Fibroblast of gingiva (primary cell): ENCODE results near the gene CD164L2.

Source experiments
- DNase-seq: peaks from one replicate; pipeline ENCODE4 v3.0.0-alpha.2; 2011; ENCODE audit warnings: low read depth

The CD164L2 gene

DNA sequence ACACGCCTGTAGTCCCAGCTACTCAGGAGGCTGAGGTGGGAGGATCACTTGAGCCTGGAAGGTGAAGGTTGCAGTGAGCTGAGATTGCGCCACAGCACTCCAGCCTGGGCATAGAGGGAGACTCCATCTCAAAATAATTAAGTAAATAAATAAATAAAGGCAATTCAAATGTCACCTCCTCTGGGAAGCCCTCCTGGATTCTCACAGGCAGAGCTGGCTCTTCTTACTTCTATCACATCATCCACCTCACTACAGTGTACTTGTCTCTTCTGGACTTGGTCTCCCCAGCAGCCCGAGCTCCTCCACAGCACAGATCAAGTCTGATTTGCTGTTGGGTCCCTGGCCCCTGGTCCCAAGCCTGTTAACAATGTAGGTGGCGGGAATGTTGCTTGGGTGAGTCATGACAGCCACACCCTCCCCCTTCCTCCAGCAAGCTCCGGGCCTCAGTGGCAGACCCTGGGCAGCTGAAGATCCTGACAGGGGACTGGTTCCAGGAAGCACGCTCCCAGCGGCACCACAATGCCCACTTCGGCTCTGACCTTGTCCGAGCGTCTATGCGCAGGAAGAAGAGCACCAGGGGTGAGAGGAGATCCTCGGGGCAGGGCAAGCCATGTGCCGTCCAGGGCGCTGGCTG is 36.0 kb downstream of the CD164L2 start:
- DNase-seq: no peak

DNA sequence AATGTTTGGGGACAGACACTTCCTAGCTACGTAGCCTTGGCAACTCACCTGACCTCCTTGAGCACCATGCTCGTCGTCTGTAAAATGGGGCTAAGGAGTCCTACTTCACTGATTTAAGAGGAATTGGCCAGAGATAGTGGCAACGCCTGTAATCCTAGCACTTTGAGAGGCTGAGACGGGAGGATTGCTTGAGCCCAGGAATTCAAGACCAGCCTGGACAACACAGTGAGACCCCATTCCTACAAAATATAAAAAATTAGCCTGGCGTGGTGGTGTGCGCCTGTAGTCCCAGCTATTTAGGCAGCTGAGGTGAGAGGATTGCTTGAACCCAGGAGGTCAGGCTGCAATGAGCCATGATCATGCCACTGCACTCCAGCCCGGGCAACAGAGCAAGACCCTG is 36.8 kb downstream of the CD164L2 start:
- DNase-seq: no peak

DNA sequence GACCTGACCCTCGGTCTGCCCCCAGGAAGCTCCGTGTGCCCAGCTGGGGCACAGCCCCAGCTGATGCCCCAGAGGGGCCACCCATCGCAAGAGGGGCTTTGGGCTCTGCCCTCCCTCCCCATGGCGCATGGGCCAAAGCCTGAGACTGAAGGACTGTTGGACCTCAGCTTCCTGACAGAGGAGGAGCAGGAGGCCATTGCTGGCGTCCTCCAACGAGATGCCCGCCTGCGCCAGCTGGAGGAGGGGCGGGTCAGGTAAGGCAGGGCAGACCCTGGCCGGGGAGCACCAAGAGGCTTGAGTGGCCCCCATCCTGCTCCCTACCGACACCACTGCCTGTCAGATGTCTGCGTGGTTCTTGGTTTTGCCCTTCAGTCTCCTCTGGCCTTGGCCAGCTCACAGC is 37.9 kb downstream of the CD164L2 start:
- DNase-seq: no peak

DNA sequence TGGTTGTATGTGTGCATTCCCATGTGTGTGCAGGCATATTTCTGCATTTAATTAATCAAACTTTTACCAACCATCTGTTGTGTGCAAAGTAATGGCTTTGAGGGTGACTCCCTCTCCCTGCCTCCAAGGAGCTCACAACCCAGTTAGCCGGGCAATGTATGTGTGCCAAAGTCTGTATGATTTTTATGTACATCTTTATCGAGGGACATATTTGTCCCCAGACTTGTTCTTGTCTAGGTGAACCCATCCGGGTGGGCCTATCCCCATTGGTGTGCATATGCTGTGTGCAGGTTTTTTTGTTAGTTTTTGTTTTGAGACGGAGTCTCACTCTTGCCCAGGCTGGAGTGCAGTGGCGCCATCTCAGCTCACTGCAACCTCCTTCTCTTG is 39.5 kb downstream of the CD164L2 start:
- no peak for DNase-seq

DNA sequence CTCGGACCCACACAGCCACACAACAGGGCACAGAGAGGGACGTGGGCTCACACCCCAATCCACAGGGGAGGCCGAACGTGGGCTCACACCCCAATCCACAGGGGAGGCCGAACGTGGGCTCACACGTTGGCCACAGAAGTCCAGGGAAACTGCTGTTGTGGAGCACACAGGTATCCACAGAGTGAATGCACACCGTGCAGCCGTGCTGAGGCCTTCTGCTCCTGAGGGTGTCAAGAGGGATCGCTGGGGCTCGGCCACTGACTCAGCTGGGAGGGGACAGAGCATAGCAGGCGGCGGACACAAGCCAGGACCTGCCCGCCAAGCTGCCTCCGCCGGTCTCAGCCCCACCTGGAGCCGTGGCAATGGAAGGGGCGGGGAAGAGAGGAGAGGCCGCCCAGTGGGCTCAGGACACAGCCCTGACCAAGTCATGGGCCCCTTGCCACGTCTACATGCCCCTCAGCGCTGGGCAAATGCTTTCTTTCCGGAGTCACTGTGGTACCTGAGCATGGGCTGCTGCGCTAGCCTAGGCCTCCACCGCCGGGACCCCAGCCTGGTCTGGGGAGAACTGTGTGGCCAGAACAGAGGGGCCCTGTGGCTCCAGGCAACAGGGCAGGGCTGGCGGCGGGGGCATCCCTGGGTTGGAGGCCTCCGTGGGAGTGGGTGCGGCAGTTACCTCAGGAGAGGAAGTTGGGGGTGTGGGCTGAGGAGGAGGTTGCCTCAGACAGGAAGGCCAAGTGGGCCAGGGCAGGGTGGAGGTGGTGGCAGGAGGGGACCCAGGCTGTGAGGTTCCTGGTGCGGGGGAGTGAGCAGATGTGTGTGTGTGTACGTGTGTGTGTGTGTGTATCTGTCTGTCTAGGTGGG is 40.1 kb downstream of the CD164L2 start:
- DNase-seq: no peak

DNA sequence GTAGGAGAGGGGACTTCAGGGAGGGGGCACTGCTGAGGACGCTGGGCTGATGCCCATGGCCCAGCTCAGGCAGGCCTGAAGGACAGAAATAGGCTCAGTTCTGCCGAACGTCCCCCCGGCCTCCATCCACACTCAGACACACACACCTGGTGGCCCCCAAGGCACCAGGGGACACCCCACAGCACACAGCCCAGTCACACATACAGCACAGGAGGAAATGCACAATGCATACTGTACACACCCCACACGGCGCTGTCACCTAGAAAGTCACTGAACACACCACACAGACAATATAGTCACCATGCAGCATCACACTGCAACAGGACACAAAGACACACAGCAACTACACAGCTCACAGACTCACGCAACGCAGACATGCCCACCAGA is 40.7 kb downstream of the CD164L2 start:
- DNase-seq: no peak

DNA sequence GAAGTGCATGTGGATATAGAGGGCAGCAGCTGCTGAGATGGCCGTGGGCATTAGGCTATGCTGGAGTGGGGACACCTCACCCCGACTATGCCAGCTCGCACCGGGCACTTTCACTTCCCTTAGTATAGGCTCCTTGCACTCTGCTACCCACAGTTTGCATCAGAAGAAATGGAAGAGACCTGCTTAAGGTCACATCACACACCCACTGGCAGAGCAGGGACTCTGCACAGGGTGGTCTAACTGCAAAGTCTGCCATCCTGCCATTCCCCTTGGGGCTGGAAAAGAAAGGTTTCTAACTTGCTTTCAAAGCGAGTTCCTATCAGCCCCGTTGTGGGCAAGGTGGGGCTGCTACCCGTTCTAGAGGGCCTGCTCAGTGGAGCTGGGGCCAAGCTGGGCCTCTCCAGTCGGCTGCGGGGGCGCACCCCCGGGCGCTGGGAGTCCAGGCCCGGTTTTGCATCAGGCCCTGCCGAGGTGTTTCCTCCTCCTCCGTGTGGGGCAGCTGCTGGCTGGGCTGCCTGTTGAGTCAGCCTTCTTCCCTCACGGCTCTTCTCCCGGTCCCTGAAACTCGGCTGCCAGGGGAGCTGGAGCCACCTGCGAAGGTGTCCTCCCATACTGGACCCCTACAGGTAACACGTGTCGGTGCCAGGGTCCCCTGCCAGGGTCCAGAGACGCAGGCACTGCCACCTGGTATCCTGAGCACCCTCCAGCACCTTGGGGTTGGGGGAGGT is 41.4 kb downstream of the CD164L2 start, which contains the start of gene SYTL1:
Gene SYTL1 (plus strand): TSS at position 498 of the 728 bp plus-strand sequence. CDS start 3,313 bp downstream, outside the sequence.
- DNase-seq: peak; percentile 30

DNA sequence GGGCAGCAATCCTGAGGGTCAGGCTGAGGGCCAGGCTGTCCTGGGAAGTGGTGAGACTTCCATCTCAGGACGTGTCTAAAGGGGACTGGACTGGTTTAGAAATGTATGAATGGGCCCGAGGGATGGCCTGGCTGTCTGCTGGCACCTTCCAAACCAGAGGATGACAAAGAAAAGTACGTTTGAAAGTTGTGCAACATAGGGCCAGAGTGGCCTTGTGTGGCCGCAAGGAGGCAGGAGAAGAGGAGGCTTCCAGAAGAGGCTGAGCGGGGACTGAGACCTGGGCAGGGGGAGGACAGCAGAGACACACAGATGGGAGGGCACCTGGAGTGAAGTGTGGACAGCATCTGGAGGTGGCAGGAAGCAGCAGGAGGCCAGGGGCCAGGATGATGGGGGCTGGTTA is 43.9 kb downstream of the CD164L2 start:
- no peak for DNase-seq

DNA sequence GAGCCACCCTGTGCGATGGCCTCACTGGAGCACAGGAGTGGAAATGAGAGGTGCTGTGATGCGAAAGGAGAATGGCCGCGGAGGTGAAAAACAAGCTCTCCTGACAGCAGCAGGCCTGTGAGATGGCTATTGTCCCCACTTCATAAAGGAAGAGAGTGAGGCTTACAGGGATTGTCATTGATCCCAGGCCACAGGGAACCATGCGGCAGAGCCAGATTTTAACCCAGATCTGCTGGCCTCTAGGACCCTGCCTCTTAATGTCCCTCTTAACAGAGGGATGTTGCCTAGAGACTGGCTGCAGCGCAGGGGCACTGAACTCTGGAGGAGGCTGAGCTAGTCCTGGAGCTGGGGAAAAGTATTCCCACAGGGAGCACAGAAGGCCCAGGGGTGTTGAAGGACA is 44.4 kb downstream of the CD164L2 start:
- no peak for DNase-seq

DNA sequence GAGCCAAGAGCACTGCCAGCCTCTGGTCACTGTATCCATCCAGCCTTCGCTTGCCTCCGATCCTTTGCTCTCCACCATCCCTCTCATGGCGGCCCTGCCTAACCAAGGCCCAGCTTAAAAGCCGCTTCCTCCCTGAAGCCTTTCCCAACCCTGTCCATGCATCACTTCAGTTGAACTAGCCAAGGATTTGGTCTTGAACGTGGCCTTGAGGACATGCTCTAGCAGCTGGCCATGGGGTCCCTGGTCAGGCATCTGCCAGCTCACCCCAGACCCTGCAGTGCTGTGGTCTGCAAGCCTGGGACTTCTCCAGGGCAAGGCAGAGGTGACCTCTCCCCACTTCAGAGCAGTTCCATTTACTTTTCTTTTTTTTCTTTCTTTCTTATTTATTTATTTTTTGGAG is 46.4 kb downstream of the CD164L2 start:
- DNase-seq: no peak

DNA sequence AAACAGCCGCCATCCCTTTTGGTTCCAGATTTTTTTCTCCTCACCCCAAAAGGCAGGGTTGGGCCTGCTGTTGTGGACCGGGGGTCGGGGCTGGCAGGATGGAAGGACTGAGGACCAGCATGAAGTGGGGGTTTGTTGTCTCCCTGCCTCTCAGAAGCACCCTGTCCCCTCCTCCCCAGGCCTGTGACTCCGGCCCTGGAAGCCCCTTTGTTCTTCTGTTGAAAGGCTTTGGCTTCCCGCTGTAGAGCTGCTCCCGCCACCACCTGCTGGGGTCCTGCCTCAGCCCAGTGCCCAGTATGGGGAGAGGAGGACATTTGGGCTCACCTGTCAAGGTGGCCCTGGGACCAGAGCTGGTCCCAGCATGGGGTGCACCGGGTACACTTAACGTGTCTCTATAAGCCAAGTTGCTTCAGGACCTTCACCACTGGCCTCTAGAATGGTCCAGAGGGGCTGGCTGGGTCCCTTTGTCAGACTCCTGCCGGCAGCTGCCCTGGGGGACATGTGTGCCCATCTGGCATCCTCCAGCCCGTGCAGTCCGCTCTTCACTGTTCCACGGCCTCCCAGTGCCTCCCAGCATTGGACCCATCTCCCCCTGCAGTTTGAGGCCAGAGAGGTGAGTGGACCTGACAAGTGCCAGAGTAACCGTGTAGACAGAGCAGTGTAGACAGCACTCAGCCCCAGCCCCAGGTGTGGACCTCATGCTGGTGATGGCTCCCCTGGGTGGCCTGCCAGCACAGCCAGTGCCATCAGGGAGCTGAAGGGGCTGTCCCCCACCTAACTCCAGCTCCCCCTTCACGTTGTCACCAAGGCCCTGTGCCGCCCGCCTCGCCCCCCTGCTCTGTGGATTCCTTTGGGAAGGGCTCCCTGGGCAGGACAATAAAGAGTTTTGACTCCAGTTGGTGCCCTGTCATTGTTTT is 47.4 kb downstream of the CD164L2 start:
- no peak for DNase-seq

DNA sequence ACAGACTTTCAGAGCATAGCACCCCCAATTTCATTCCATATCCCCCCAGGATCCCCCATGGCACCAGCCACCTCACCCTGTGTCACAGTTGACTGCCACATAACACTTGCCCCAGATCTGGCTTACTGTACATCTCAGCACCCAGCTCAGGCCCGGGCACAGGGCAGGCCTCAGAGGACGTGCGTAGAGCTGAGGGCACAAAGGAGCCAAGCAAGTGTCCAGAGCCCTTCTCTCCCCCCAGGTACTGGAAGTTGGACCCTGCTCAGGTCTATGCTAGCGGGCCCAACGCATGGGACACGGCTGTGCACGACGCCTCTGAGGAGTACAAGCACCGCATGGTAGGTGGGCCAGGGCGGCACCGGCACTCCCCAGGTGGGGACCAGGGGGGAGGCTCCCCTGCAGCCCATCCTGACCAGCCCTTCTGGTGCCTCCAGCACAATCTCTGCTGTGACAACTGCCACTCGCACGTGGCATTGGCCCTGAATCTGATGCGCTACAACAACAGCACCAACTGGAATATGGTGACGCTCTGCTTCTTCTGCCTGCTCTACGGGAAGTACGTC is 49.3 kb downstream of the CD164L2 start:
- no peak for DNase-seq

DNA sequence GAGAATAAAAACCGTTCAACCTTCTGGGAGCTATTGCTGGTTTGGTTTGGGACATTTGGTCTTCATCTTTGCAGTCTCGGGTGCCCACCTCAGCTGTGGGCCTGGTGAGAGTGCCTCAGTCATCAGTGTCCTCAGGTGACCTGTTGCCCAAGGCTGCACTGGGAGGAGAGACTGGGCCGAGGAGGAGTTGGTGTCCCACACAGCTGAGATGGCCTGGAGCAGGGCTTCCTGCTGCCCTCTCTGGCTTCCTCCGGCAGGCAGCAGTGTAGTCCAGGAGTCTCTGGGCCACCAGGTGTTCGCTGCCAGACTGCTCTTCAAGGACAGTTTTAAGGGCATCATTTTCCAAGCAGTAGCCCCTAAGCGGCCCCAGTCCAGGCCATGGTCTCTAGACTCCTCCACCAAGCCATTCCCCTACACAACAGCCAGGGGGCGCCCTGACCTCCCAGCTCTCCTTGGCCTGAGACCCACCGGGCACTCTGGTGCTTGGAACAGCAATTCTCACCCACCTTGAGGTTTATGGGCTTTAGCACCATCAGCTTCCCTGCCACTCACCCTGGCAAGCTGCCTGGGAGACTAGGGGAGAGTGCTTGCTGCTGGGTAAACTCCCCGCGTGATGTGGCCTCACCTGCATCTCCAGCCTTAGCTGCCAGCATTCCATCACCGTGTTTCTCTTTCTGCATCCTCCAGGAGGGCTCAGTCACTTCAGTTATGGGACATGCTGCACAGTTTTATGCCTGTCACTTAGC is 50.4 kb downstream of the CD164L2 start:
- no peak for DNase-seq

DNA sequence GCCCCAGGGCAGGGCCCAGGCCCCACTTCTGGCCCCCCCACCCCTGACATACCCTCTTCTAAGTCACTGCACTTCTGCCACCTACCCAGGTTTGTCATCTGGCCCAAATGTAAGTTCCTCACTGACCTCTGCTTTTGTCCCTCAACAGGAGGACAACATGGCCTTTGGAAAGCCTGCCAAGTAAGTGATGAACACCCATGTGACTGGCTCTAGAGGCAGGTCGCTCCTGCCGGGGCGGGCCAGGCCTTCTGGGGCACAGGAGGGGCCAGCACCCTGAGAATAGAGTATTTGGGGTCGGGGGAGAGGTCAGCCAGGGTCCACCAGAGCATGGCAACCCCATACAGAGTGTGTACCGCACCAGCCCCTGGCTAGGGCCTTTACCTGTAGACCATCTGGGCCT is 51.2 kb downstream of the CD164L2 start:
- DNase-seq: no peak

DNA sequence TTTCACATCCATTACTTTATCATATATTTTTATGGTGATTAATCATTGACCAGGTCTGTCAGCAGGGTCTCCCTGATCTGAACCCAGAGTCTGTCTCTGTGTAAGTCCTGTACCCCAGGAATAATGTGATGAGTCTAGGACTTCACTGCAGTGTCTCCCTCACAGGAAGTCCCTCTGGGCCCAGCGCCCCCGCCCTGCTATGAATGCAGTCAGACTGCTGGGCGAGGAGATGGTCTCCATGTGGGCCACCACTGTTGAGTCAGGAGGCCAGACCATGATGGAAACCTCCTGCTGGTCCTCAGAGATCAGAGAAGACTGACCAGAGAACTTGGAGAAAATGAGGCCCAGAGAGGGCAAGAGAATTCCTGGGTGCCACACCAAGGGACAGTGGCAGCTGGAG is 51.7 kb downstream of the CD164L2 start:
- no peak for DNase-seq

DNA sequence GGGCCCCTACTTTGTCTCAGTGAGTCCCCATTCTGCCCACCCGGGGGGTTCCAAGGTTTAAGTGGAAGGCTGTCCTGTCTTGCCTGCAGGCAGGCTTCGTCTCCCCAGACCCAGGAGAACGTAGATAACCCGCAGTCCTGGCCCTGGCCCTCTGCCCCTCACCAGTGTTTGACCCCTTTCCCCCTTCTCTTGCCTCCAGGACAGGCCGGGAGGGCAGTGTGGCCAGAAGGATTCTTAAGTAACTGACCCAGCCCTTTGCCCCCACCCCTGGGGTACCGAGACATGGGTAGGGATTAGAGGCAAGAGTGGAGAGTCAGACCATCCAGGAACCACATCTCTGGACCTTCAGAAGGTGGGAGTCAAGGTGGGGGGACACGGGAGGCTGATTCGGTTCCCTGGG is 52.3 kb downstream of the CD164L2 start:
- no peak for DNase-seq
